ENCODE results near the gene OFD1. TPM values are rescaled to one million over a fixed set of nuclear protein-coding genes. Genes with fewer than 3 reads are reported as not detected.

Gene OFD1
- total RNA-seq, 3 donors from 2014 or later = 10.7 to 136 (median 48.8) TPM

DNA sequence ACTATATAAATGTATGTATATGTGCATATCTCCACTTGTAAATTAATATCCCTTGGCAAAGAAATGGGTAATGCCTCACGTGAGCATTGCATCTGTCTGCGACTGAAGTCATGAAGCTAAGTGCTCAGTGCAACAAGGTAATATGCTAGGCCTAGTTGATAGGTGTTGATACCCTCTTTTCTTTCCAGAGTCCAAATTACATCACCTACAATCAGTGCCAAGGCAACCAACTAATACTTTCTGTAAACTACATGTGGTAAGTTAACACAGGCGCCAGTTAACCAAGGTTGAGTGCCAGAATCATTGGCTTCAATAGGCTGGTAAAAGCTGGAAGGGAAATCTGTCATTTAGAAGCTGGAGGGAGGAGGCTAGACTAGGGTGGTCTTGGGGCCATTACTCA, 41.3 kb downstream of the OFD1 start:
- intact Hi-C loops (cut with DNase I; ENCODE audit: low total_unique reads) = no loop called here
- no peak for DNase-seq (ENCODE audit: low spot score in 2 of 2)
- Histone ChIP-seq H3K27me3 (no peaks in the 10 kb centered on the region), H3K4me1 (no peaks in the 10 kb centered on the region), H3K27ac (no peak overlapping the region), H3K4me3 (no peak overlapping the region), H3K9me3 (no peaks in the 10 kb centered on the region), H3K36me3 (no peaks in the 10 kb centered on the region)
- TF ChIP-seq, protein P1, sequence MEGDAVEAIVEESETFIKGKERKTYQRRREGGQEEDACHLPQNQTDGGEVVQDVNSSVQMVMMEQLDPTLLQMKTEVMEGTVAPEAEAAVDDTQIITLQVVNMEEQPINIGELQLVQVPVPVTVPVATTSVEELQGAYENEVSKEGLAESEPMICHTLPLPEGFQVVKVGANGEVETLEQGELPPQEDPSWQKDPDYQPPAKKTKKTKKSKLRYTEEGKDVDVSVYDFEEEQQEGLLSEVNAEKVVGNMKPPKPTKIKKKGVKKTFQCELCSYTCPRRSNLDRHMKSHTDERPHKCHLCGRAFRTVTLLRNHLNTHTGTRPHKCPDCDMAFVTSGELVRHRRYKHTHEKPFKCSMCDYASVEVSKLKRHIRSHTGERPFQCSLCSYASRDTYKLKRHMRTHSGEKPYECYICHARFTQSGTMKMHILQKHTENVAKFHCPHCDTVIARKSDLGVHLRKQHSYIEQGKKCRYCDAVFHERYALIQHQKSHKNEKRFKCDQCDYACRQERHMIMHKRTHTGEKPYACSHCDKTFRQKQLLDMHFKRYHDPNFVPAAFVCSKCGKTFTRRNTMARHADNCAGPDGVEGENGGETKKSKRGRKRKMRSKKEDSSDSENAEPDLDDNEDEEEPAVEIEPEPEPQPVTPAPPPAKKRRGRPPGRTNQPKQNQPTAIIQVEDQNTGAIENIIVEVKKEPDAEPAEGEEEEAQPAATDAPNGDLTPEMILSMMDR (IDR thresholded peaks at IDR 0.05) = no peak
- no peak for TF ChIP-seq POLR2A (IDR thresholded peaks at IDR 0.05)
- no peak for TF ChIP-seq POLR2AphosphoS5 (IDR thresholded peaks at IDR 0.05)

DNA sequence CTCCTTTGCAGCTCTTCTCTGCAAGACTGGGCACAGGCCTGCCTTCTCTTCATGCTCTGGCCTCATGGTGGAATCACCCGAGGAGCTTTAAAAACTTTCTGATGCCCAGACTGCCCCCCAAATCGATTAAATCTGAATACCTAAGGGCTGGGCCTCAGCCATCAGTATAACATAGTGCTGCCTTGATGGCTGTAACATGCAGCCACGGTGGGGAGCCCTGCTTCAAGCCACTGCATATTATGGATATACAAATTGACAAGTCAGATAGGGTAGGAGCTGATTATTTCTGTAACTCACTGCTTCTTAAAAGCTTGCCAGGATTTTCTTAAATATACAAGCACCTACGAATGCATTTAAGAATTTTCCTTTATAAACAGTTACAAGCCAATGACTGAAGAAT, 41.8 kb downstream of the OFD1 start:
- Histone ChIP-seq H3K9me3 (no peaks in the 10 kb centered on the region), H3K4me3 (no peak overlapping the region), H3K27ac (no peak overlapping the region), H3K36me3 (no peaks in the 10 kb centered on the region), H3K4me1 (no peaks in the 10 kb centered on the region), H3K27me3 (no peaks in the 10 kb centered on the region)
- intact Hi-C loops (cut with DNase I; ENCODE audit: low total_unique reads) = no loop called here
- TF ChIP-seq POLR2AphosphoS5 (IDR thresholded peaks at IDR 0.05) = no peak
- TF ChIP-seq, protein P1 (IDR thresholded peaks at IDR 0.05) = no peak
- no peak for TF ChIP-seq POLR2A (IDR thresholded peaks at IDR 0.05)
- no peak for DNase-seq (ENCODE audit: low spot score in 2 of 2)

DNA sequence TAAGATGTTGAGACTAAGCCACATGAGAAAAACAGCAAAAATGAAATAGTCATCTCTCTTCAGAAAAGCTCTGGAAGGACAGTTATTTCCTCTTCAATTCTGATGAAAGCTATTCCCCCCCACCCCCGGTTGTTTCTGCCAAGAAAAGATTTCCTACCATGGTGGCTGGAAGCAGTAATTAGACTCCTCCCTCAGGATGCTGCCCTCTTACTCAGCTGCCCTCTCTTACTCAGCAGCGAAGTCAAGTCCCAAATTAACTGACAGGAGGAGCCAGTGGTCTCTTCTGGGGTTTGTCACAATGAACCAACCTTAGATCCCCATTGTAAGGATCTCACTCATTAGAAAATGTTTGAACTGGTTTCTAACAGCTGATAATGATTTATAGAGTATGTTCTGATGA, 44.4 kb downstream of the OFD1 start:
- Histone ChIP-seq H3K27me3 (peaks cover 0 to 11% of the 10 kb centered on the region in 2 donors), H3K36me3 (no peaks in the 10 kb centered on the region), H3K27ac (no peak overlapping the region), H3K9me3 (no peaks in the 10 kb centered on the region), H3K4me1 (no peaks in the 10 kb centered on the region), H3K4me3 (no peak overlapping the region)
- TF ChIP-seq POLR2A (IDR thresholded peaks at IDR 0.05) (no peak), POLR2AphosphoS5 (IDR thresholded peaks at IDR 0.05) (no peak)
- TF ChIP-seq, protein P1 (IDR thresholded peaks at IDR 0.05) = no peak
- intact Hi-C loops (cut with DNase I; ENCODE audit: low total_unique reads) = no loop called here
- no peak for DNase-seq (ENCODE audit: low spot score in 2 of 2)

DNA sequence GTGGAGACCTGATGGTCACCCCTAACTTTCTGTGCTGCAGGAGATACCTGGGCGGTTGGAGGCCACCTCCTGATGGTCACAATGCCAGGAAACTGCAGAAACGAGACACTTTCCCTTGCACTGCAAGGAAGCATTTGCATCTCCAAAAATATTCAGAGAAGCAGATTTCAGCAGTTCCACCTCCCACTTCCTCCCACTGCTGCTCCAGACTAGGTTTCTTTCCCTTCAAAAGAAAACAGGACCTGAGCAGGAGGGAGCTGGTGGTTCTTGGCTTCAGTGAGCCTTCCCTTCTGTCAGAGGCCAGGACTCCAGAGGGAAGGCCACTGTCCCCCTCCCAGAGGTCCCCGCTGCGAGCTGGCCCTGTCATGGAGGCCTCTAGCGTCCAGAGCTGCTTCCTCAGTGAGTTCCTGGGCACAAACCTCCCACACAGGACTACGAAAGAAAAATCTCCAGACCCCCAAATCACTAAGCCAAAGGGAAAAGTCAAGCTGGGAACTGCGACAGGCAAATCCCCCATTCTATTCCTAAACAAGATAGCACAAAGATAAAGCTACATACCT, 46.4 kb downstream of the OFD1 start:
- H3K9me3 ChIP-seq = no peaks in the 10 kb centered on the region
- no peaks in the 10 kb centered on the region for H3K4me1 ChIP-seq
- H3K27me3 ChIP-seq = peaks cover 0 to 20% of the 10 kb centered on the region in 2 donors
- peak overlapping the region; percentile 11 to 32 for H3K27ac ChIP-seq
- no peaks in the 10 kb centered on the region for H3K36me3 ChIP-seq
- TF ChIP-seq POLR2A (IDR thresholded peaks at IDR 0.05) = no peak
- TF ChIP-seq, protein P1 (IDR thresholded peaks at IDR 0.05) = no peak
- TF ChIP-seq POLR2AphosphoS5 (IDR thresholded peaks at IDR 0.05) = no peak
- intact Hi-C loops (cut with DNase I; ENCODE audit: low total_unique reads) = no loop called here
- no peak for DNase-seq (ENCODE audit: low spot score in 2 of 2)
- no peak overlapping the region for H3K4me3 ChIP-seq

DNA sequence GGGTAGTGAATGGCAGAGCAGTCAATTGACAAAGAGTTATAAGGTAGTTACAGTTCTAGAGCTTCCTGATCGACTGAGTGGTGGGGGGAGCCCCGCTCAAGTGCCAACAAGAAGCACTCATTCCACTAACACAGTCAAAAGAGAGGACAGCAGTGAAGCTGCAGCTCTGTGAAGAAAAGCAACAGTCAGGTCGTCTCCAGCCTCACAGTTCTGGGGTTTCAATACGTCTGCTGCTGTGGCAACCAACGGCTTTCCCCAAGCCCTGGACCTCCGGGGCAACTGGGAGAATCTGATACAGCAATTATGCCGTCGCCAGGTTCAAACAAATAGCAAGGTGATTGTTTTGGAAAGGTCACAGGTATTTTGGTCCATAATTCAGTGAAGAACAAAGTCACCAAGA, 51.5 kb downstream of the OFD1 start:
- no peak for DNase-seq (ENCODE audit: low spot score in 2 of 2)
- no peak overlapping the region for H3K4me3 ChIP-seq
- no peaks in the 10 kb centered on the region for H3K4me1 ChIP-seq
- H3K27ac ChIP-seq = no peak overlapping the region
- TF ChIP-seq POLR2A (IDR thresholded peaks at IDR 0.05) = no peak
- no peak for TF ChIP-seq POLR2AphosphoS5 (IDR thresholded peaks at IDR 0.05)
- TF ChIP-seq, protein P1 (IDR thresholded peaks at IDR 0.05) = no peak
- intact Hi-C loops (cut with DNase I; ENCODE audit: low total_unique reads) = no loop called here
- H3K27me3 ChIP-seq = peaks cover 0 to 34% of the 10 kb centered on the region in 2 donors
- H3K9me3 ChIP-seq = no peaks in the 10 kb centered on the region
- no peaks in the 10 kb centered on the region for H3K36me3 ChIP-seq

All from breast epithelium (tissue), 4 donors.